ENCODE measurements around the gene CCDC187.

Gene CCDC187

DNA sequence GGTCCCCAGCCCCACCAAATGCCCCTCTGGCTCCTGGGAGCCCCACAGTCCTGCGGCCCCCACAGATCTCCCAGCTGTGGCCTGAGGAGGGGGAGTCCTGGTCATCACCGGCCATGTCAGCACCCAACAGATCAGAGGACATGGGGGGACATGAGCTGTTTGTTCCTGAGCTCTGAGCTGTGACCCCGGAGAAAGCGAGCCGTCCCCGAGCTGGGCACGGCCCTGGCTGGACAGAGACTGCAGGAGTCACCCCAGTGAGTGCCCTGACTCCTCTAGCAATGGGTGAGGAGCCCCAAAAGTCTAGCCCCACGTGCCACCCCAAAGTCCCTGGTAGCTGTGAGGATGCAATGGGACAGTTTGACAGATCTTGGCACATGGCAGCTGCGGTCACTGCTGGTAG lies 25.7 kb downstream of the CCDC187 start:
- H3K4me3 ChIP-seq (ENCODE audit: low read depth, low read length) = no peak overlapping the region
- TF ChIP-seq, protein P1, sequence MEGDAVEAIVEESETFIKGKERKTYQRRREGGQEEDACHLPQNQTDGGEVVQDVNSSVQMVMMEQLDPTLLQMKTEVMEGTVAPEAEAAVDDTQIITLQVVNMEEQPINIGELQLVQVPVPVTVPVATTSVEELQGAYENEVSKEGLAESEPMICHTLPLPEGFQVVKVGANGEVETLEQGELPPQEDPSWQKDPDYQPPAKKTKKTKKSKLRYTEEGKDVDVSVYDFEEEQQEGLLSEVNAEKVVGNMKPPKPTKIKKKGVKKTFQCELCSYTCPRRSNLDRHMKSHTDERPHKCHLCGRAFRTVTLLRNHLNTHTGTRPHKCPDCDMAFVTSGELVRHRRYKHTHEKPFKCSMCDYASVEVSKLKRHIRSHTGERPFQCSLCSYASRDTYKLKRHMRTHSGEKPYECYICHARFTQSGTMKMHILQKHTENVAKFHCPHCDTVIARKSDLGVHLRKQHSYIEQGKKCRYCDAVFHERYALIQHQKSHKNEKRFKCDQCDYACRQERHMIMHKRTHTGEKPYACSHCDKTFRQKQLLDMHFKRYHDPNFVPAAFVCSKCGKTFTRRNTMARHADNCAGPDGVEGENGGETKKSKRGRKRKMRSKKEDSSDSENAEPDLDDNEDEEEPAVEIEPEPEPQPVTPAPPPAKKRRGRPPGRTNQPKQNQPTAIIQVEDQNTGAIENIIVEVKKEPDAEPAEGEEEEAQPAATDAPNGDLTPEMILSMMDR (IDR thresholded peaks at IDR 0.05; ENCODE audit: insufficient read depth, low read depth, low read length, missing control alignments) = no peak
- DNase-seq (ENCODE audit: low read depth) = no peak

DNA sequence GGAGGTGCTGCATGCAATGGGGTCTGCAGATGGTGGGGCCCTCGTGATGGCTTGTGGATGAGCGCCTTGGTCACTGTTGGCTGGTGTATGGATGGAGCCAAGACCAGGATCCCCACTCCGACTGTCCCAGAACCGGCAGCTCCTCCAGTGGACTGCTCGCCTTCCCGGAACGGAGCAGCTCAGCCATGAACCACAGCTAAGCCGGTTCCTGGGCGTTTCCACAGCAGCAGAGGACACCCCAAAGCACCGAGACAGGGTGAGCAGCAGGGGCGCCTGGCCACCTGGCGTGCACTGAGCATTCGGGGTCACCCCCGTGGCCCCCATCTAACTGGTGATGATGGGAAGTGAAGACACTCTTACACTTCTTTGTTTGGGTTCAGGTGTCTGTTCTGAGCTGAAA lies 26.1 kb downstream of the CCDC187 start:
- no peak for DNase-seq (ENCODE audit: low read depth)
- TF ChIP-seq, protein P1 (IDR thresholded peaks at IDR 0.05; ENCODE audit: insufficient read depth, low read depth, low read length, missing control alignments) = no peak
- H3K4me3 ChIP-seq (ENCODE audit: low read depth, low read length) = no peak overlapping the region

DNA sequence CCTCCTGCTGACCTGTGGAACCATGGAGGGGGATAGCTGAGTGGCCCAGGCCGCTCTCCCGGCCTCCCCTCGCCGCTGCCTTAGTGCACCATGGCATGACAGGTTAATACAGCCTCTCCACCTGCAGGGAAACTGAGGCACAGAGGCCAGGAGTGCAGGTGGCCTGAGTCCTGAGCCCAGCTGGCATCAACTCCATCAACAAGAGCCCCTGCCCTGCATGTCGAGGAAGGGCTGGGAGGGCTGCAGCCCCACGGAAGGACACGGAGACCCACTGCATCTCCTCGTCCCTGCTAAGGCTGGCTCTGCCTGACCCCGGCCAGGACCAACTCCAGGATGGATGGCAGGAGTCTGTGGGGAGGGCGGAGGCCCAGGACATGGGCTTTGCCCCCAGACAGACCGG lies 27.2 kb downstream of the CCDC187 start:
- DNase-seq (ENCODE audit: low read depth) = no peak
- TF ChIP-seq, protein P1 (IDR thresholded peaks at IDR 0.05; ENCODE audit: insufficient read depth, low read depth, low read length, missing control alignments) = no peak
- H3K4me3 ChIP-seq (ENCODE audit: low read depth, low read length) = no peak overlapping the region

DNA sequence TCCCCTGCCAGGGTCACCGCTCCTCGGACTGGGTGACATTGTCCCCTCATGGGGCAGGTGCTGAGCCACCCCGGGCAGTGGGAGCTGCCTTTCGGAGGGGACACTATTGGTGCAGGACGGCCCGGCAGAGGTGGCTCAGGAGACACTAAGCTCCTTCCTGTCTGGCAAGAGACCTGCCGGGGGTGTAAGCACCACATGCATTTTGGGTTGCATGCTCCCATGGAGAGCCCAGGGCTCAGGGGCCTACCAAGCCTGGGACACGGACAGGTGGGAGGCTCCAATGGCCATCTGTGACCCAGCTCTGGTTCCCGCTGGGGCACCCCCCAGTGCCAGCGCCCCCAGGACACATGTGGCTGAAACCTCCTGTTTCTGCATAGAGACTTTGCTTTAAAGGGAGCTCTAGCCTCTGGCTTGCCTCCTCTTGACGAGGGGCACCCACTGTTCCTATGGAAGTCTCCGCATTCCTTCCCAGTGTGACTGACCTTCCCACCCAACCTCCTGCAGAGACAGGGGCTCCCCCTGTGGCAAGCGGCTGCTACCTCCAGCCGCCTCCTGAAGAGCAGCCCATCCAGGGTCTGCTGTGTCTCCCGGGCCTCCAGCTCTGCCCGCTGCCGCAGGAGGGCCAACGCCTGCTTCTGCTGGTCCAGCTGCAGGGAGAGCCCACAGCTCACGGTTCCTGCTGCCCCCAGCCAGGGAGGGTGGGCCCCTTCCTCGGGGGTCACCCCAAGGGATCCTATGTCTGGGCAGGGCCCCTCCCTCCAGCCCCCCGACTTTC lies 28.1 kb downstream of the CCDC187 start:
- DNase-seq (ENCODE audit: low read depth) = no peak
- TF ChIP-seq, protein P1 (IDR thresholded peaks at IDR 0.05; ENCODE audit: insufficient read depth, low read depth, low read length, missing control alignments) = no peak
- no peak overlapping the region for H3K4me3 ChIP-seq (ENCODE audit: low read depth, low read length)

DNA sequence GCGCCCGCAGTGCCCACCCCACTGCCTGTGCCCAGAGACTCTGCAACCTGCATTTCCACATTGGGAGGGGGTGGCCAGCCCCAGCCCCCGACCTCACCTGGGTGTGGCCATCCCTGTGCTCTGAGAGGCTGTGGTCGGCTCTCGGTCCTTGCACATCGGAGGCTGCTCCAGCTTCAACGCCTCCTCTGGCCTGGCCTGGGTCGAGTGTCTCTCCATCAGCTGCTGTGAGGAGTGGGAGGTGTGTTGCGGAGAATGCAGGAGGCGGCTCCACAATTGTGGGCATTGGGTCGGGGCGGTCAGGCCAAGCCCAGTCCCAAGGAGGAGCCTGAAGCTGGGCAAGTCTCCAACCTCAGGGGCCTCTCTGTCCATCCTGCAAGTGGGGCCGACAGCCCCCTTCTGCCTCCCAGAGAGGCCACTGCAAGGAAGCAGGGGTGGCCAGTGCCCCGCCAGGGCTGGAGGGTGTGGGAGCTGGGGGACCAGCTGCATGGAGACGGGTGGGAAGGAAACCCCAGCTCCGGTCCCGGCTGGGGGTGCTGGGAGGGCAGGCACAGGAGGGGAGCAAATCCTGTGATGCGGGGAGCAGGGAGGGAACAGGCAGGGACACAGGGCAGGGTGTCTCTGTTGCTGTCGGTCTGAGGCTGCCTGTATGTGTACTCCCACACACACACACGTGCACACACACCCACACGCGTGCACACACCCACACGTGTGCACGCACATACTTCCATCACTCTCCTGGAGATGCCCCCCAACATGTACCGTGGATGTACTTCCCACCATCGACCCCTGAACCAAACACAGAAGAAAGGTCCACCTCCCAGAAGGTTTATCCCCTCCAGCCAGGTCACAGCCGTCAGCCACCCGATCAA lies 28.9 kb downstream of the CCDC187 start:
- TF ChIP-seq, protein P1 (IDR thresholded peaks at IDR 0.05; ENCODE audit: insufficient read depth, low read depth, low read length, missing control alignments) = no peak
- no peak for DNase-seq (ENCODE audit: low read depth)
- H3K4me3 ChIP-seq (ENCODE audit: low read depth, low read length) = no peak overlapping the region

DNA sequence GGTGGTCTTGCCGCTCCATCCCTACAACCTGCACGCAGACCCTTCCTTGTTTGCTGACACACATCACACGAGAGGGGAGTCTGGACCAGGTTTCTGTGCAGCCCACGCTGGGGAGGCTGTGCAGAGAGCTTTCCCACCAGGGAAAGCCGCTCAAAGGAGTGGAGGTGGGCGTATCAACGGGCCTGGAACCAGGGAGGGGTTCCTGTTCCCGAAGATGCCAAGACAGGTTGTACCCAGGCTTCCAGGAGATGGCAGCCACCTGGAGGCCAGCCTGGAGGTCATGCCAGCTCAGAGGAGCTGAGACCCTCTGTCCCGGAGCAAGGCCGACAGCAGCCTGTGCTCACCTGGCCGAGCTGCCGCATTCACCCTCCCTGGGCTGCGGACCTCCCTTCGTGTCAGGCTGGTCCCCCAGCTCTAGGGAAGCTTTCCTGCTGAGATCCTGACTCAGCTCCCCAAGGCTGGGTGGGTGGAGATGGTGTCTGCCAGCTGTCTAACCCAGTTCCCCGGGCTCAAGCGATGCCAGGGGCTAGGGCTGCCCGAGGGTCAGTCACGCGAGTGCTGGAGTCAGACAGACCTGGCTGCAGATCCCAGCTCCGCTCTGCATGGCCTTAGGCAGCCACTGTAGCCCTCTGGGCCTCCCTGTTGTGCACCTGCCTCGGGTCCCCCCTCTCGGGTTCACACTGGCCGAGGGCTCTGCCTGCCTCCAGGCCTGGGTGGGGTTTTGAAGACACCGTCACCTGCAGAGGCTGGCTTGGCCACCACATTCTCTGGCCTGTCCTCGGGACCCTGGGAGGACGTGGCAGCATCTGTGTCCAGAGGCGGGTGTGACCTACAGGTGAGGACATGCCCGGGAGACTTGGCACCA lies 29.7 kb downstream of the CCDC187 start:
- TF ChIP-seq, protein P1 (IDR thresholded peaks at IDR 0.05; ENCODE audit: insufficient read depth, low read depth, low read length, missing control alignments) = no peak
- no peak overlapping the region for H3K4me3 ChIP-seq (ENCODE audit: low read depth, low read length)
- no peak for DNase-seq (ENCODE audit: low read depth)
